Measurements from ENCODE around the gene TPM4.
"Not testable (repeated sequence)": the region's sequence is repeated elsewhere in the genome, so short reads cannot be mapped to it uniquely, and the experiment has no call there.

Gene TPM4

DNA sequence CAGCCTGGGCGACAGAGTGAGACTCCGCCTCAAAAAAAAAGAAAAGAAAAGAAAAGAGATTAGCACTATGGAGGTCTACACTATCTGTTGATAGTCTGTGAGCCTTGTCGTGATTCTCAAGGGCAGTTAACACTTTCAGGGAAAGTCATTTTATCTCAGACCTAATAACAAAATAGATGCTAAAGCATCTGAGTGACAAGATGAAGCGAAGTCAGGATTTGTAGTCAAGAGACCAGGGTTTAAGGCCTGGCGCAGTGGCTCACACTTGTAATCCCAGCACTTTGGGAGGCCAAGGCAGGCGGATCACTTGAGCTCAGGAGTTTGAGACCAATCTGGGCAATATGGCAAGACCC is 22.1 kb downstream of the TPM4 start:
- Histone ChIP-seq H3K36me3 (ENCODE audit: control insufficient read depth, insufficient read depth, low read length) (peaks cover 37% of the 10 kb centered on the region), H3K27me3 (replicated peaks; ENCODE audit: control insufficient read depth, insufficient read depth, low read length) (no peaks in the 10 kb centered on the region), H3K4me3 (replicated peaks; ENCODE audit: low read depth, low read length) (no peak overlapping the region)
- DNase-seq (ENCODE audit: extremely low read depth, insufficient read length), result no peak
- TF ChIP-seq, protein P1, sequence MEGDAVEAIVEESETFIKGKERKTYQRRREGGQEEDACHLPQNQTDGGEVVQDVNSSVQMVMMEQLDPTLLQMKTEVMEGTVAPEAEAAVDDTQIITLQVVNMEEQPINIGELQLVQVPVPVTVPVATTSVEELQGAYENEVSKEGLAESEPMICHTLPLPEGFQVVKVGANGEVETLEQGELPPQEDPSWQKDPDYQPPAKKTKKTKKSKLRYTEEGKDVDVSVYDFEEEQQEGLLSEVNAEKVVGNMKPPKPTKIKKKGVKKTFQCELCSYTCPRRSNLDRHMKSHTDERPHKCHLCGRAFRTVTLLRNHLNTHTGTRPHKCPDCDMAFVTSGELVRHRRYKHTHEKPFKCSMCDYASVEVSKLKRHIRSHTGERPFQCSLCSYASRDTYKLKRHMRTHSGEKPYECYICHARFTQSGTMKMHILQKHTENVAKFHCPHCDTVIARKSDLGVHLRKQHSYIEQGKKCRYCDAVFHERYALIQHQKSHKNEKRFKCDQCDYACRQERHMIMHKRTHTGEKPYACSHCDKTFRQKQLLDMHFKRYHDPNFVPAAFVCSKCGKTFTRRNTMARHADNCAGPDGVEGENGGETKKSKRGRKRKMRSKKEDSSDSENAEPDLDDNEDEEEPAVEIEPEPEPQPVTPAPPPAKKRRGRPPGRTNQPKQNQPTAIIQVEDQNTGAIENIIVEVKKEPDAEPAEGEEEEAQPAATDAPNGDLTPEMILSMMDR (IDR thresholded peaks at IDR 0.05; ENCODE audit: insufficient read depth, low read length, poor library complexity, severe bottlenecking), result no peak

- no peak overlapping the region for H3K4me3 ChIP-seq (replicated peaks; ENCODE audit: low read depth, low read length)
- peaks cover 38% of the 10 kb centered on the region for H3K36me3 ChIP-seq (ENCODE audit: control insufficient read depth, insufficient read depth, low read length)
- TF ChIP-seq, protein P1 (IDR thresholded peaks at IDR 0.05; ENCODE audit: insufficient read depth, low read length, poor library complexity, severe bottlenecking), result no peak
- DNase-seq (ENCODE audit: extremely low read depth, insufficient read length), result no peak
- no peaks in the 10 kb centered on the region for H3K27me3 ChIP-seq (replicated peaks; ENCODE audit: control insufficient read depth, insufficient read depth, low read length)
Observed at GRCh38 chr19:16098821-16099220, 22.5 kb downstream of the TPM4 start.

- peaks cover 38% of the 10 kb centered on the region for H3K36me3 ChIP-seq (ENCODE audit: control insufficient read depth, insufficient read depth, low read length)
- DNase-seq (ENCODE audit: extremely low read depth, insufficient read length); H3K4me3 ChIP-seq (replicated peaks; ENCODE audit: low read depth, low read length); H3K27me3 ChIP-seq (replicated peaks; ENCODE audit: control insufficient read depth, insufficient read depth, low read length): not testable (repeated sequence)
Observed at GRCh38 chr19:16099314-16099965, 23.1 kb downstream of the TPM4 start.

- no peak overlapping the region for H3K4me3 ChIP-seq (replicated peaks; ENCODE audit: low read depth, low read length)
- H3K36me3 ChIP-seq (ENCODE audit: control insufficient read depth, insufficient read depth, low read length), result peaks cover 30% of the 10 kb centered on the region
- TF ChIP-seq, protein P1 (IDR thresholded peaks at IDR 0.05; ENCODE audit: insufficient read depth, low read length, poor library complexity, severe bottlenecking), result no peak
- no peak for DNase-seq (ENCODE audit: extremely low read depth, insufficient read length)
- H3K27me3 ChIP-seq (replicated peaks; ENCODE audit: control insufficient read depth, insufficient read depth, low read length), result no peaks in the 10 kb centered on the region
Observed at GRCh38 chr19:16100524-16100923, 24.2 kb downstream of the TPM4 start.

DNA sequence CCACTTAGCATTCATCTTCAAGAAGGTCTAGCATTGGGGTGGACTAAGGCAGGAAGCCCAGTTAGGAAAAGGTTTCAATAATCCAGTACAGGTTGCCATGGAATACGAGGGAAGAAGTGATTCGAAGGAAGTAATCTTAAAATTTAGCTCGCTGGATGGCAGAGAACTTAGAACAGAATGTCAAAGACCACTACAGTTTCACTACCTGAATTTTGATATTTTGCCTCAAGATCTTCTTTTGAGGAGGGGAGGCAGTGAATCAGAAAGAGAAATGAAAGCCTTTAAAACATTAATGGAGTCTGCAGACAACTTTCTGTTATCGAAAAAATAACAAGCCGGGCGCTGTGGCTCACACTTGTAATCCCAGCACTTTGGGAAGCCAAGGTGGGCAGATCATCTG is 28.4 kb downstream of the TPM4 start:
- Histone ChIP-seq H3K27me3 (replicated peaks; ENCODE audit: control insufficient read depth, insufficient read depth, low read length) (no peaks in the 10 kb centered on the region), H3K36me3 (ENCODE audit: control insufficient read depth, insufficient read depth, low read length) (peaks cover 14% of the 10 kb centered on the region), H3K4me3 (replicated peaks; ENCODE audit: low read depth, low read length) (no peak overlapping the region)
- TF ChIP-seq, protein P1 (IDR thresholded peaks at IDR 0.05; ENCODE audit: insufficient read depth, low read length, poor library complexity, severe bottlenecking), result no peak
- no peak for DNase-seq (ENCODE audit: extremely low read depth, insufficient read length)

GRCh38 chr19:16106121-16106520 is 29.8 kb downstream of the TPM4 start:
- peaks cover 12% of the 10 kb centered on the region for H3K36me3 ChIP-seq (ENCODE audit: control insufficient read depth, insufficient read depth, low read length)
- no peak for DNase-seq (ENCODE audit: extremely low read depth, insufficient read length)
- TF ChIP-seq, protein P1 (IDR thresholded peaks at IDR 0.05; ENCODE audit: insufficient read depth, low read length, poor library complexity, severe bottlenecking), result no peak
- no peaks in the 10 kb centered on the region for H3K27me3 ChIP-seq (replicated peaks; ENCODE audit: control insufficient read depth, insufficient read depth, low read length)
- no peak overlapping the region for H3K4me3 ChIP-seq (replicated peaks; ENCODE audit: low read depth, low read length)

Data from GM06990 (cell line).